ENCODE data around the gene ATP2B2.
A peak's percentile ranks its signal among the peaks of the same experiment; 100 is the strongest.

Gene ATP2B2

DNA sequence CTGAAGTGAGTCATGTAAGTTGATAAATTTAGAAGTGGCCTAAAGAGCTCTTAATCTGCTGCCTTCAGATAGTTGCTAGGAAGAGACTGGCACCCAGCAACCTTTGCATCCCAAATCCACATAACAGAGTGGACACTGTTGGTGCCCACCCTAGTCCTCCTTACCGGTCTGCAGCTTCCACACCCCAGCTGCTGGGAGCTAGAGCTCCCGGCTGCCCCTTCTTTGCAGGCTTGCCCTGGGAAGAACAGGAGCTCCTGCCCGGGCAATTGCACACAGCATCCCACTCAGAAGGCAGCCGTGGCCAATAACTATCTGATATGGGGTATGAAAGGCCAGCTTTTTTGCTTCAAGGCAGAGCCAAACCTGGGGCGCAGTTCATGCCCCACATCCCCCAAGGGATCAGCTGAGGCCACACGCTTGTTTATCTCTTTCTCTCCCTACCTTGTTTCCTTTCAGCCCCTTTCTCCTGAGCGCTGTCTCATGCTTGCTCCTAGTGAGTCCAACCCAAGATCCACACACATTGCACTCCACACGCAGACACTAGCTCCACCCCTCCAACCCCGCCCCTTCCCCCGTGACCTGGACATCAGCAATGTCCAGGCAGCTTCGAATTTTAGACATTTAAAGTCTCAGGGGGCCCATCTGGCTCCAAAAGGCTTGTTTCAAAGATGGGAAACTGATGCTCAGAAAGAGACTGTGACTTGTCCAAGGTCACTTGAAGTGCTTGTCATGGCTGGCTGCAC lies 9.1 kb downstream of the ATP2B2 start:
- Histone ChIP-seq H3K27ac (no peak overlapping the region), H3K9ac (no peak overlapping the region; a peak in 2 of 22 replicates), H3K4me1 (peaks cover 0 to 57% (median 34%) of the 10 kb centered on the region in 10 experiments; a peak in 15 of 20 replicates), H3K4me2 (peak overlapping the region in 7 of 11 experiments; percentile 2 to 60 (median 40); a peak in 12 of 22 replicates), H3K4me3 (no peak overlapping the region), H4K20me1 (peaks cover 0 to 4% (median 0%) of the 10 kb centered on the region in 11 experiments; a peak in 1 of 22 replicates), H3K9me3 (replicated peaks in 1 of 11) (no peaks in the 10 kb centered on the region), H3K27me3 (no peaks in the 10 kb centered on the region), H3K36me3 (no peaks in the 10 kb centered on the region)
- TF ChIP-seq Cebpa-rat (IDR thresholded peaks at IDR 0.05) = no peak

DNA sequence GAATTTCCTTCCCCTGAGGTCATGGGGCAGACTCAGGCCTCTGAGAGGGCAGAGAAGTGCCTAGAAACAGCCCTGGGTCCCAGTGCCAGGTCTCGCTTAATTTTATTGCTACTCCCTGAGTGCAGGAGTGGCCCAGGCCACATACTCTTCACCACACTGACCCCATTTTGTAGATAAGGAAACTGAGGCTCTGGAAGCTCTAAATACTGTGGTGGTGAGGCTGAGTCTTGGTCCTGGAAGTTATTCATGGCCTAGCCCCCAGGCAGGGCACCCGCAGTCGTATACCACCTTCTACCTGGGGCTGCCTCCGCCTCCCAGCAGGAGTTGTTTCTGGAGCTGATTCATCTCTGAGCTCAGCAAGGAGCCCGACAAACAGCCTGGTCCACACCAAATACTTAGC lies 9.8 kb downstream of the ATP2B2 start:
- no peak overlapping the region; a peak in 1 of 22 replicates for H3K9ac ChIP-seq
- no peak overlapping the region for H3K27ac ChIP-seq
- no peaks in the 10 kb centered on the region for H3K27me3 ChIP-seq
- peaks cover 0 to 56% (median 34%) of the 10 kb centered on the region in 10 experiments; a peak in 15 of 20 replicates for H3K4me1 ChIP-seq
- H3K4me2 ChIP-seq = peak overlapping the region in 5 of 11 experiments; percentile 21 to 60 (median 40); a peak in 8 of 22 replicates
- H3K9me3 ChIP-seq (replicated peaks in 1 of 11) = no peaks in the 10 kb centered on the region
- H3K36me3 ChIP-seq = no peaks in the 10 kb centered on the region
- TF ChIP-seq Cebpa-rat (IDR thresholded peaks at IDR 0.05) = no peak
- peaks cover 0 to 4% (median 0%) of the 10 kb centered on the region in 11 experiments; a peak in 1 of 22 replicates for H4K20me1 ChIP-seq
- no peak overlapping the region for H3K4me3 ChIP-seq

DNA sequence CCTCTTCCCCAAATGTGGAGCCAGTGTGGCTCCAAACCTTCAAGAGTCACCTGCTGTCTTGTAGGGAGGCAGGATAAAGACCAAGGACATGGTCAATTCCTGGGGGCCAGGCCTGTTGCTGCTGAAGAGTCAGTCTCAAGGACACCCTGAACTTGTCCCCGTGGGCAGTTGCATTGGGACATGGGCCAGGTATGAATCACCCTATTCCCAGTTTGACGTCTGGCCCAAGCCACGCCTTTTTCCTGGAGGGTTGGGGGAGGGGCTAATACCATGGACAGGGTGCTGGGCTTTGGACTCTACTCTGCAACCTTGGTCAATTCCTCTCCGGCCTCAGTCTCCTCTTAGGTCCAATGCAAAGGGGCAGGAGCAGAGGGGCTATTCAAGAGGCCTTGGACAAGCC lies 10.4 kb downstream of the ATP2B2 start:
- Histone ChIP-seq H4K20me1 (peaks cover 0 to 4% (median 0%) of the 10 kb centered on the region in 11 experiments; a peak in 1 of 22 replicates), H3K4me1 (peaks cover 0 to 61% (median 34%) of the 10 kb centered on the region in 10 experiments; a peak in 15 of 20 replicates), H3K27ac (no peak overlapping the region), H3K27me3 (no peaks in the 10 kb centered on the region), H3K36me3 (no peaks in the 10 kb centered on the region), H3K4me3 (no peak overlapping the region), H3K9ac (no peak overlapping the region), H3K9me3 (replicated peaks in 1 of 11) (no peaks in the 10 kb centered on the region), H3K4me2 (peak overlapping the region in 9 of 11 experiments; percentile 6 to 34 (median 18); a peak in 9 of 22 replicates)
- no peak for TF ChIP-seq Cebpa-rat (IDR thresholded peaks at IDR 0.05)

DNA sequence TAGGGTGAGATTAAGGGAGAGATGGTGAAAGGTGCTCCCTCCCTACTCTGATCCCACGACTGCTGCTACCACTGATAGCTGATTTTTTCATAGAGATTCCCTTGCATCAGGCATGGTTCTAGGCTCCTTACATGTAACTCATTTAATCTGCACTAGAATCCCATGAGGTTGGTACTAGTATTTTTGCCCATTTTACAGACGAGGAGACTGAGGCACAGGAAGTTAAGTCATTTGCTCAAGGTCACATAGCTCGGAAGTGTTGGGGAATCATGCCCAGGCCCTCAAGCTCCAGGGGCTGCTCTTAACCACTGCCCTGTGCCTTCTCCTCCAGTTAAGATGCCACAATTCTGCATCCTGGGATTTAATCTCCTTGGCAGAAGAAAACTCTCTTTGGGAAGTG lies 11.2 kb downstream of the ATP2B2 start:
- no peaks in the 10 kb centered on the region for H3K9me3 ChIP-seq (replicated peaks in 1 of 11)
- no peak overlapping the region for H3K27ac ChIP-seq

DNA sequence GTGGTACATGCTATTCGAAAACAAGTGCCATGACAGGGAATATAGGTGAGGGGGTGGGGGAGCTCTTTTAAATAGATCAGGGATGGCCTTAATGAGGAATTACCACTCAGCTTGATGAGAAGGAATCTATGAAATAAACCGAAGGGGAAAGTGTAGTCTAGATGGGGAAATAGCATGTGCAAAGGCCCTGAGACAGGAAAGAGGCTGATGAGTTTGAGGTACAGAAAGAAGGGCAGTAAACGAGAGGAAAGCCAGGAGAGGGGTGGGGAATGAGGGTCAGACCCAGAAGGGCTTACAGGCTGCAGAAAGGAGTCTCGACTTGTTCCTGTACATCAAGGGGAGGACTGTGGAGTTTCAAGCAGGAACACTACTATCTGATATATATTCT lies 12.2 kb downstream of the ATP2B2 start:
- H3K27ac ChIP-seq = no peak overlapping the region

More for the DNA sequence above, 11.2 kb downstream of the ATP2B2 start:
- no peak overlapping the region for H3K9ac ChIP-seq
- H4K20me1 ChIP-seq = peaks cover 0 to 4% (median 0%) of the 10 kb centered on the region in 11 experiments; a peak in 1 of 22 replicates
- H3K36me3 ChIP-seq = no peaks in the 10 kb centered on the region
- no peaks in the 10 kb centered on the region for H3K27me3 ChIP-seq
- peaks cover 0 to 64% (median 38%) of the 10 kb centered on the region in 10 experiments; a peak in 15 of 20 replicates for H3K4me1 ChIP-seq
- no peak overlapping the region for H3K4me3 ChIP-seq
- TF ChIP-seq Cebpa-rat (IDR thresholded peaks at IDR 0.05) = no peak
- H3K4me2 ChIP-seq = 0 out of 22 replicates have a peak overlapping the region, but pooled peaks of 2 of the 11 experiments have one; percentile 33 to 34

DNA sequence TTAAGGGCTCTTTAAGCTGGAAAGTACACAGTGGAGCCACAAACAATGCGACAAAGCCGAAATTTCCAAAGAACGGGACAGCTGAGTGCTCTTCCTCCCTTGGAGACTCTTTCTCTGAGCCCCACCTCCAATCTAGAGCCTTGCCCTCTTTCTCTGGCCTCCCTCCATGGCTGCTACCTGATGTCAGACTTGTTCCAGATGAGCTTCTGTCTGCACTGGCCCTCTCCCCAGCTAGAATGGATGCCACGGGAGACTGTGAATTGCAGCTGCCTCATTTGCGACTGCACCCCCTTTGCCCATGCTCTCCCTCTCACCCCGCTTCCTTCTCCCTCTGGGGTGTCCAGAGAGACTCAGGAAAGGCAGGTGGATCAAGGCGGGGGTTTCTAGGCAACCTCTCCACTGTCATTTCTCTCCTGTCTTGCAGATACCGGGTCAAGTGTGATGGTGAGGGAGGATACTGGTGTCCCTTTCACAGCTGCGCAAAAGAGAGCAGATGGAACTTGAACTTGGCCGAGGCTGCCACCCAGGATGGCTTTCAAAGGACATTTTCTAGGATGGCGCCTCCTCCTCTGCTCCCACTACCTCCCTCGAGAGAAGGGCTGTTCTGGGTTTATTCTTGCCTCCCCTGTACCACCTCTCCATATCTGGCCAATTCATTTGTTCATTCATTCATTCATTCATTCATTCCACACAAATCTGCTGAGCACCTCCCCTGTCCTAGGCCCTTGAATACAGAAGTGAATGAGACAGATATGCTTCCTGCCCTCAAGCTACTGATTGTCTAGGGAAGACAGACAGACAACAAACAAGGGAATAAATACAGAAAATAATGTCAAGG lies 12.8 kb downstream of the ATP2B2 start:
- TF ChIP-seq Cebpa-rat (IDR thresholded peaks at IDR 0.05) = no peak
- Histone ChIP-seq H3K36me3 (no peaks in the 10 kb centered on the region), H3K4me3 (no peak overlapping the region), H3K9ac (0 out of 22 replicates have a peak overlapping the region, but pooled peaks of 1 of the 11 experiments have one; percentile 25), H3K27ac (no peak overlapping the region), H3K4me1 (peaks cover 0 to 58% (median 32%) of the 10 kb centered on the region in 10 experiments; a peak in 15 of 20 replicates), H4K20me1 (0 out of 22 replicates have a peak, but pooled peaks cover 0 to 4% (median 0%) of the 10 kb centered on the region in 11 experiments), H3K4me2 (no peak overlapping the region), H3K9me3 (replicated peaks in 1 of 11) (no peaks in the 10 kb centered on the region), H3K27me3 (no peaks in the 10 kb centered on the region)

More for the DNA sequence above, 12.2 kb downstream of the ATP2B2 start:
- Histone ChIP-seq H3K9me3 (replicated peaks in 1 of 11) (no peaks in the 10 kb centered on the region), H3K4me1 (peaks cover 0 to 62% (median 34%) of the 10 kb centered on the region in 10 experiments; a peak in 15 of 20 replicates), H3K9ac (no peak overlapping the region), H3K4me3 (no peak overlapping the region), H3K4me2 (no peak overlapping the region), H3K36me3 (no peaks in the 10 kb centered on the region), H3K27me3 (no peaks in the 10 kb centered on the region), H4K20me1 (0 out of 22 replicates have a peak, but pooled peaks cover 0 to 4% (median 0%) of the 10 kb centered on the region in 11 experiments)
- TF ChIP-seq Cebpa-rat (IDR thresholded peaks at IDR 0.05) = no peak

DNA sequence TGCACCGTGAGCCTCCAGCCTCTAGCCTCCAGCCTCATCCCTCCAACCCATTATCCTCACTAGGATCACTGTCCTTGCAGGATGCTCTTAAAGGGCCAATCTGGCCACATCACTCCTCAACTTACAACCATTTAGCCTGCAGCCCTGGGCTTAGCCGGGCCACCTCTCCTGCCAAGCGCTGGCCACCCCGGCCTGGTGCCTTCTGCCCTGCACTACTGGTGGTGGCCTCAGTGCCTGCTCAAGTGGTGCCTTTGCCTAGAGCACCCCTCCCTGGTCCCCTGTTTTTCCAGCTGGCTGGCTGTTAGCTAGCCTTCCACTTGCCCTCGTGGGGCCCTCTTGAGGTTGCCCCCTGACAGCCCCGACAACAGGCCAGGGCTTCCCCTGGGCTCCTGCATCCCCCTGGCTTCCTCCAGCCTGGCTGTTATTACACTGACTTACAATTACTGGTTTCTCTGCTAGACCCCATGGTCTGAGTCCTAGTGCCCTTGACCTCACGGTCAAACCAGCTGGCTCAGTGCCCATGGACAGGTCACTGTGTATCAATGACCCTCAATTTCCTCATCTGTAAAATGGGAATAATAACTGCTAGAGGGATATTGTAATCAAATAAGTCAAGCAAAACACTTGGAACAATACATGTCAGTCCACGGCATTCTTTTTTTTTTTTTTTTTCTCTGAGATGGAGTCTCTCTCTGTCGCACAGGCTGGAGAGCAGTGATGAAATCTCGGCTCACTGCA lies 15.5 kb downstream of the ATP2B2 start:
- no peak for TF ChIP-seq Cebpa-rat (IDR thresholded peaks at IDR 0.05)
- no peaks in the 10 kb centered on the region for H3K9me3 ChIP-seq (replicated peaks in 1 of 11)
- H3K9ac ChIP-seq = no peak overlapping the region
- no peak overlapping the region for H3K4me3 ChIP-seq
- no peaks in the 10 kb centered on the region for H3K27me3 ChIP-seq
- H3K36me3 ChIP-seq = no peaks in the 10 kb centered on the region
- peaks cover 0 to 46% (median 24%) of the 10 kb centered on the region in 10 experiments; a peak in 13 of 20 replicates for H3K4me1 ChIP-seq
- no peak overlapping the region for H3K27ac ChIP-seq
- H3K4me2 ChIP-seq = peak overlapping the region in 3 of 11 experiments; percentile 13 to 32 (median 21); a peak in 1 of 22 replicates
- H4K20me1 ChIP-seq = peaks cover 0 to 10% (median 0%) of the 10 kb centered on the region in 11 experiments; a peak in 1 of 22 replicates

DNA sequence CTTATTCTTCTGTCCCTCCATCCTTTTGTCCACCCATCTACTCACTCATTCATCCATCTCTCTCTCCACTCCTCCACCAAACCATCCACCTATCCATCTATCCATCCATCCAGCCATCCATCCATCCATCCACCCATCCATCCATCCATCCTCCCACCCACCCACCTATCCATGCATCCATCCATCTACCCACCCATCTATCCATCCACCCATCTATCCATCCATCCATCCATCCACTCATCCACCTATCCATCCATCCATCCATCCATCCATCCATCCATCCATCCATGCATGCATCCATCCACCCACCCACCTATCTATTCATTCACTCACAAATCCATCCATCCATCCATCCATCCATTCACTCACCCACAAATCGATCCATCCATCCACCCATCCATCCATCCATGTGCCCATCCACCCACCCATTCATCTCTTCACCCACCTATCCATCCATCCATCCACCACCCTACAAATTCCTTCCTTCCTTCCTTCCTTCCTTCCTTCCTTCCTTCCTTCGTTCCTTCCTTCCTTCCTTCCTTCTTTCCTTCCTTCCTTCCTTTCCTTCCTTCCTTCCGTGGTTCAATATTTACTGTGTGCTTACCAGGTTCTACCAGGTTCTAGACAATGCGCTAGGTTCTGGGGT lies 17.3 kb downstream of the ATP2B2 start:
- Histone ChIP-seq H3K36me3 (no peaks in the 10 kb centered on the region), H3K4me1 (peaks cover 0 to 54% (median 32%) of the 10 kb centered on the region in 10 experiments; a peak in 14 of 20 replicates), H3K4me2 (no peak overlapping the region), H3K27me3 (no peaks in the 10 kb centered on the region), H3K27ac (no peak overlapping the region), H4K20me1 (peaks cover 0 to 12% (median 0%) of the 10 kb centered on the region in 11 experiments; a peak in 1 of 22 replicates), H3K9me3 (replicated peaks in 1 of 11) (no peaks in the 10 kb centered on the region), H3K4me3 (no peak overlapping the region), H3K9ac (no peak overlapping the region)
- no peak for TF ChIP-seq Cebpa-rat (IDR thresholded peaks at IDR 0.05)

Data from BLaER1 treated with 17β-estradiol and CSF1 and Interleukin-3, amounts not matched to agents 10 nM and 100 nM (cell line).